ENCODE results near the gene AKAP17A. TPM values are rescaled to one million over a fixed set of nuclear protein-coding genes. Genes with fewer than 3 reads are reported as not detected.

The AKAP17A gene
- total and polyA plus RNA-seq, 2 of the 13 experiments (the other 11 are each of a cell fraction or from before 2014, with no cell fraction given): 20.5 to 26.5 TPM

DNA sequence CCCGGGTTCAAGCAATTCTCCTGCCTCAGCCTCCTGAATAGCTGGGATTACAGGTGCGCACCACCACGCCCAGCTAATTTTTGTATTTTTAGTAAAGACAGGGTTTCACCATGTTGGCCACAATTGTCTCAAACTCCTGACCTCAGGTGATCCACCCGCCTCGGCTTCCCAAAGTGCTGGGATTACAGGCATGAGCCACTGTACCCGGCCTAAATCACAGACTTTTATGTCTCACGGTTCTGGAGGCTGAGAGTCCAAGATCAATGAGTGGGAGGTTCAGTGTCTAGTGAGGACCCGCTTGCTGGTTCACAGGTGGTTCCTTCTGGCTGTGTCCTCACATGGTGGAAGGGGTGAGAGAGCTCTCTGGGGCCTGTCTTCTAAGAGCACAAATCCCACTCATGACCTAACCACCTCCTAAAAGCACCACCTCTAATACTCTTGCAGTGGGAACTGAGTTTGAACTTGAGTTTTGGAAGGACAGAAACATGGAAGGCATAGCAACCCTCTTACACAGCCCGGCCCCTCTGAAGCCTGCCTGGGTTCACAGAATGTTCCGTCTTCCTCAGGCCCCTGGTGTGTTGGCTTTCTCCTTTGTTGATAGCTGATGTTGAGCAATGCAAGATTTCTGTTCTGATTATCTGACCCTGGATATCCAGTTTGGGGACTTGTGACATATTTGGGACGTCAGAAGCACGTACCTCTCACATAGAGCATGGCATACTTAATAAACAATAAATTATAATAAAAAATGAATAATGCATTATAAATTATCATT lies 1.9 kb upstream of the AKAP17A start:
- peak overlapping the region; percentile 20; the same call in 1 of the 2 replicates for H3K9ac ChIP-seq (ENCODE audit: insufficient read depth, low read depth, low read length)
- peaks cover 2 to 13% of the 10 kb centered on the region in 2 experiments; a peak in 4 of 5 replicates for H3K36me3 ChIP-seq (replicated peaks in 1 of 2; ENCODE audit: control insufficient read depth in 1 of 2, insufficient read depth in 2 of 2, low read length in 2 of 2)
- H3K4me2 ChIP-seq (ENCODE audit: low read depth, low read length): peak overlapping the region; percentile 55
- intact Hi-C loops (cut with micrococcal nuclease; ENCODE audit: unreplicated experiment): loop anchor here (10.0 kb wide), 1 partner anchor 55 kb away; the partner anchor contains the start of gene P2RY8
- H2AFZ ChIP-seq (ENCODE audit: low read length): peak overlapping the region; percentile 95
- no peak overlapping the region; a peak in 1 of 6 replicates for H3K4me3 ChIP-seq (replicated peaks in 1 of 3; ENCODE audit: insufficient read depth in 1 of 3, low read depth in 2 of 3, low read length in 3 of 3)
- peak overlapping the region; percentile 17 for H3K27ac ChIP-seq (ENCODE audit: extremely low read length, insufficient read depth, low read length)
- POLR2A ChIA-PET: no interaction called here
- ATAC-seq: no peak
- CTCF ChIA-PET (ENCODE audit: low intra/inter-chr PET ratio, low total read pairs): no interaction called here
- peak; percentile 47; the same call in 1 of the 2 replicates for TF ChIP-seq ZNF460 (CRISPR knock-in tag; IDR thresholded peaks at IDR 0.05; ENCODE audit: borderline replicate concordance)
- TF ChIP-seq CEBPB (IDR thresholded peaks at IDR 0.05; ENCODE audit: borderline replicate concordance, low read depth, low read length): peak; percentile 60; the same call in 1 of the 2 replicates
- peak; percentile 65; the same call in 1 of the 2 replicates for TF ChIP-seq ZBTB21 (CRISPR knock-in tag; IDR thresholded peaks at IDR 0.05)
- no peak for TF ChIP-seq ZNF646 (CRISPR knock-in tag; IDR thresholded peaks at IDR 0.05)
- TF ChIP-seq CEBPG (CRISPR knock-in tag; IDR thresholded peaks at IDR 0.05): peak; percentile 42; the same call in 1 of the 2 replicates
- peaks cover 26% of the 10 kb centered on the region for H3K79me2 ChIP-seq (ENCODE audit: insufficient read depth, low read length)
- WGBS (ENCODE audit: low lambda C conversion rate): 34% methylated on average over 10 of the region's 12 CpGs
- BruUV-seq (replicated peaks): no TSS peak
- no peaks in the 10 kb centered on the region for H3K9me3 ChIP-seq (ENCODE audit: low read length)
- no peaks in the 10 kb centered on the region; a peak in 1 of 5 replicates for H3K27me3 ChIP-seq (ENCODE audit: control insufficient read depth in 1 of 2, insufficient read depth in 2 of 2, low read length in 2 of 2)
- in situ Hi-C loops (cut with HindIII; ENCODE audit: extremely low pct_ligation_motif_present, low pct_unique_long_range_greater_than_20kb): no loop called here
- no peak for FAIRE-seq
- DNase-seq (ENCODE audit: low spot score): no peak
- H3K4me1 ChIP-seq (ENCODE audit: insufficient read depth, low read length): peaks cover 23% of the 10 kb centered on the region
- H4K20me1 ChIP-seq (ENCODE audit: insufficient read depth, low read length): peaks cover 20% of the 10 kb centered on the region; the same call in 1 of the 2 replicates

All from HepG2 (cell line).